Stimulated activated CD8-positive, alpha-beta memory T cell treated with anti-CD3 and anti-CD28 coated beads, Interleukin-15, amount 100 ng/mL, for 48 hours (primary cell): ENCODE results near the gene KRT6A.

Experiments
- DNase-seq, 2 donors: peaks; one replicate each; pipeline ENCODE4 v3.0.0-alpha.2; 2020; ENCODE audit warnings: low read depth in 2 of 2

KRT6A gene

DNA sequence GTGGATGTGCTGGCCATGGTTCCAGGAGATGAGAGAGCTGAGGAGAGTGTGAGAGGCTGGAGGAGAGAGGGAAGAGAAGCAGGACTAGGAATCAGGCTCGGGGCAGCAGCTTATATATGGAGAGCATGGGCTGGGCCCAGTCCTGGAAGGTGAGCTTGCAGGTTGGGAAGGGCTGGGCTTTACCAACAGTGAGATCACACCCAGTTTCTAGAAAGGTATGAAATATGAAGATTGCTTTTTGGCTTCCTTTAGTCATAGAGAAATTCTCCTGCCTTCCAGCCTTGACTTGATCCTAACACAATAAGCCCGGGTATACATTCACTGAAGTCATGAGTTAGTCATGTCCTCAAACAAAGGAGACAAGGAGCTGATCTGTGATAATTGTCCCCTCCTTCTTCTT, at the start of gene KRT6A:
Gene KRT6A (minus strand): TSS at position 86 of the 400 bp plus-strand sequence. CDS start 69 bp downstream, at position 17.
- no peak for DNase-seq

DNA sequence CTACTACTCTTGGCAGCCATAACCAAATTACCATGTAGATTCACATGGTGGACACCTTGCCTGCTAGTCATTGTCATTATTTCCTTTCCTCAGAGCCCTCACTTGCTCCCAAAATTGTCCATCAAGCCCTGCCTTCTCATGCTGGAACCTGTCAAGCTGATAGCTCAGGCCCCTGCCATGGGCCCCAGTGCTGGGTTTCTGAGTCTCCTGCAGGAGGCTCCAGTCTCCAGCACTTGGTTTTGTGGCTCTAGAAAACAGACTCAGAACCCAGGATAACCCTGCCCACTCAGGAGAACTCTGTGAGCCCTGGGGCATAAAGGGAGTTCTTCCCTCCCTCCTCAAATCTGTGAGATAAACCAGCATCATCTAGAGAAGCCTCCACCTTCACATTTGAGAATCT, 49.1 kb upstream of the KRT6A start:
- DNase-seq: no peak

DNA sequence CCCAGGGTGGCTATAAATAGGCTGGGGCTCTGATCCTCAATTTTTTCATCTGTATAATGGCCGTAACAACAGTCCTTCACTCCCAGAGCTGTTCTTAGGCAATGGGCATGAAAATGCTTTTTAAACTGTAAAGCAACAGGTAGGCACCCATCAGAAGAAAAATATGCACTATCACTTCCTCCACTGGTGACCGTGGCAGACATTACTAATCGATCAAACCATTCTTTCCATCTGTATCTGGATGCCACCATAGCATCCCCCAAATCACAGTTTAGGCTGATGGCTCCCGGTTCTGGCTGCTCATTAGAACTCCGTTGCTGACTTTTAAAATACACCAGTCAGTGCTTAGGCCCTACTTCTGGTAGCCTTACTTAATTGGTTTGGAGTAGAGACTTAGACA, 48.7 kb upstream of the KRT6A start:
- DNase-seq: no peak

DNA sequence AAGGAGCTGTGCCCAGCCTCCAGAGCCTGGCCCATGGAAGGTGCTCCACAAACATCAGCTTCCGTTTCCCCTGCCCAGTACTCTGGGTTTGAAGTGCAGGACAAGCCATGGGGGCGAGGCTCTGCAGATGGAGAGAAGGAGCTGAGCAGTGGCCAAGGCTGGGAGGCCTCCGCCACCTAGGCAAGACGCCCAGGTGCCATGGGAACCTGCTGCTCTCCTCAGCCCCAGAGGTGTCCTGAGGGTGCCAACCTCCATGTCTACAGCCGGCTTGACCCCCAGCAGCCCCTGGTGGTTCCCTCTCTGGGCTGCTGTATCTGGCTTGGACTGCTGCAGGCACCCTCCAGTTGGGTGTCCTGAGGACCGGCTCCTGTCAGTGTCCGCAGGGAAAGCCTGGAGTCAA, 47.5 kb upstream of the KRT6A start:
- no peak for DNase-seq

DNA sequence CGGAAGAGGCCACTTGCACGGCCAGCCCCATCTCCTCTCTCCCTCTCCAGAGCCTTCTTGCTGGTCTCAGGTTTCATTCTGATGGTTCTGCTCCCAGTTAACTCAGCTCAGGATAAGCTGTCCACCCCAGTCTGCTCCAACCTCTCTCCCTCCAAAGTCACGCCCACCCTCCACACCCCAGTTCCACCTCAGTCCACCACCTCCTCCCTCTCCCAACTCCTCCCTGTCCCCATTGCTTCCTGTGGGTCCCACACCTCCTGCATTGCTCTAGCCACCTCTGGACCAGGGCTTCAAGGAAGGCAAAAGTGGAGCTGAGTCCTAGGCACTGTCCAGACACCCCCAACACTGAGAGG, 46.7 kb upstream of the KRT6A start:
- no peak for DNase-seq

DNA sequence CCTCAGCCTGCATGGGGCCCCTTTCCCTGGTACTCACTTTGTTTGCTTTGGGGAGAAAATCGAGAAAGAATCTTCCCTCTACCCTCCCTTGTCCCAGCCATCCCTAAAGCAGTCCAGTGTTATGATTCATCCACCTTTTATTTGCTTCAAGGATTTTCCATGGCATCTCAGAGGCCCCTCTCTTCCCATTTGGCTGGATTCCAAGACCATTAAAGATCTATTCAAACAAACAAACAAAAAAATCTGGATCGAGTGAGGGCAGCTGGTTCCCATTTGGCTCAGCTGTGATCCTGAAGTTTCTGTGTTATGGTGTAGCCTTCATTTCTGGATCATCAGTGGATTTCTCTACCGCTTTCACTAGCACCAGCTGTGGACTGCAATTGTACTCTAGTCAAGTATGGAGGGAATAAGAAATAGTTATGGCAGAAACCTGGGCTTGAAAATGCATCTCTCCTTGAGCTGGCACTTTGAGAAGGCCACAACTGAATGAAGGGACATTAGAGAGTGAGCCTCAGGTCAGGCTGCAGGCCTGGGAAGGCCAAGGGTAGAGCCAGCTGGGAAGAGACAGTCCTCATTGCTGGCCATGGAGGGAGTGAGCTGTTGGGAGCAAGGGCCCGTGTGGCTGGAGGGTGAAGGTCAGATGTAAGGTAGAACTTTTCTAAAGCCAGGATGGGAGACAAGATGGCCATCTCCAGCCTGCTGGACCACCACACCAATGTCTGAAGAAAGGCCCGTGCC, 46.2 kb upstream of the KRT6A start:
- no peak for DNase-seq

DNA sequence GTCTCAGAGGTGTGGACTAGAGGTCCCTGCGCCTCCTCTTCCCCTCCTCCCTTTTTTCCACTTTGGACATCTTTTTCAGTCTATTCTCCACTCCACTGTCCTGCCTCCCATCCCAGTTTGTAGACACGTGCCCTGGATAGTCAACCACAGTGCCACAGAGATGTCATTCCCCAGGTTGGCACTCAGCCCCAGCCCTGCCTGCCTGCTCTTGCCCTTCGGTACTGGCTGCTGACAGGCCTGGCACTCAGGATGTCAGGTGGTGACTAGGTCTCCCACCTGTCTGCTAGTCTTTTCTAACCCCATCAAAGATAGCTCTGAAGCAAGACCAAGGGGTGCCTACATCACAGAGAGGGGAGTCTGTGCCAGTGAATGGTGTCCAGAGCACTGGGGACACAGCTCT, 44.0 kb upstream of the KRT6A start:
- DNase-seq: no peak

DNA sequence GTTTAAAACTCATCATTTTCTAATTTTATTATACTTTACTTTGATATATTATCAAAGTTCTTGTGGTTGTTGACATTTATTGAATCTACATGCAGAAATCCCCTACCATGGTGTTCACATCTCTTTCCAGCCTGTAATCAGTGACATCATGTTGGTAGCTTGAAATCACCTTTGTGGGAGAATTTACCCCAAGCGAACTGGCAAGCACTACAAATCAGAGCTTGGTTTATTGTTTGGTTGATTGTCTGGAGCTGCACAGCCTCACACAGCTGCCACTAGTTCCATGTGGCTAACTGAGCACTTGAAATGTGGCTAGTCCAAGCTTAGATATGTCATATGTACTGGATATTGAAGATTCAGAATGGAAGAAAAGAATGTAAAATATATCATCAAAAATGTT, 42.5 kb upstream of the KRT6A start:
- DNase-seq: no peak

DNA sequence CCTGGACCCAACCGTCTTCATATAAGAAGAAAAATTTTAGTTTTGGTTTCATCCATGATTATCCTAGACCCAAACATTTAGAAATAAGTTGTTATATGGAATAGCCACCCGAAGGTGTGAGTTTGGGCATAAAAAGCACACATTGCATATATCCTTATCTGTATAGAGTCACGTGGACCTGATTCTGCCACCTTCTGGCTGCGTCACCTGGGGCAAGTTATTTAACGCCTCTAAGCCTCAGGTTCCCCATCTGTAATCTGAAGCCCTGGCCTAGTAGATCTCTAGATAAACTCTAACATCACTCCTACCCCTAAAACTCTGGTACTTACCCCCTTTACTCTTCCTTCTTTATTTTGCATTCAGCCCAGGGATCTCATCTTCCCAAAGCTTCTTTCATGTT, 41.4 kb upstream of the KRT6A start:
- DNase-seq: no peak

DNA sequence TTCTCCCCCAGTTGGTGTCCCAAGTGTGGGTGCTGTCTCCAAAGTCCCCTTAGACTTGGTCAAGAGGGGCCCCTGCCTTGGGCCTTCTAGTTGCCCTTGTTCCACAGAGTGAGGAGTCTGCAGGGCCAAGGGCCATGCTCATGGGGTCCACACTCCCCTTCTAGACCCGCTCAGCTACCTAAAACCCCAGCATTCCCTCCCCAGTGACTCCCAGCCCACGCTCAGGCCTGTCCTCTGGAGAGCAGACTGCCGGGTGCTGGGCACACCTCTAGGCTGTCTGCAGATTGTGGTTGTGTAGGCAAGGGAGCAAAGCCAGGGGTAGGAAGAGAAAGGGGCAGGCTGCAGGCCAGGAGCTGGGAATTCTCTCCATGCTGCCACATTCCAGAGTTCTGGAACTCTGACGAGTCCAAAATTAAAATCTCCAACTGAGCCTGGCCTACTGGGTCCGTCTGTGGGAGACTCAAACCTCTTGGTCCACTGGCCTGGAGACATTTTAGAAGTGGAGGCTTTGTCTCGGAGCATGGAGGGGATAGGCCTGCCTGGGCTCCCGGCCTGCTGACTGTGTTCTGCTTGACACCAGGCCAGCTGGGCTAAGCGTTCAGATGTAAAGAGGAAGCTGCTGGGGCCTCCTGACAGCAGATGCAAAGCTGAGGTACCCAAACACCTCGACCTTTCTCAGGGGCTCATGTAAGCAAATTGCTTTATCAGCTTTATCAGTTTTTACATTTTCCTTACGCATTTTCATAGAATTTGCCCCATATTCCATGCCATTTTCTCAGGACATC, 40.8 kb upstream of the KRT6A start:
- no peak for DNase-seq

DNA sequence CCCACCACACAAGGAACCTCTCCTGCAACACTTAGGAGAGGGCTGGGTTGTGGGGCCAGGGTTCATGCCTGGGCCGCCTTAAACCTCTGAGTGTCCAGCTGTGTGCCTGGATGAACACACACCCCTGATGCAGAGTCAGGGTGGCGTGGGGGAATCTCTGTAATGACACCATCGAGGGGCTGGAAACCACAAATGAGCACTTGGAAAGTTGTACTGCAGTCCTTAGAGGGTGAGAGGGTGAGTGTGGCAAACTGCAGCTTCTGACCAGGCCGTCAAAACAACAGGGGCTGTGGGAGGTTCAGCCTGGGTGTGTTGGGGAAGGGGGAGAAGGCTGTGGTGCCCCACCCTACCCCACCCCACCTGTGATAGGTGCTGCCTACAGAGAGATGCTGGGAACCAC, 39.6 kb upstream of the KRT6A start:
- no peak for DNase-seq

DNA sequence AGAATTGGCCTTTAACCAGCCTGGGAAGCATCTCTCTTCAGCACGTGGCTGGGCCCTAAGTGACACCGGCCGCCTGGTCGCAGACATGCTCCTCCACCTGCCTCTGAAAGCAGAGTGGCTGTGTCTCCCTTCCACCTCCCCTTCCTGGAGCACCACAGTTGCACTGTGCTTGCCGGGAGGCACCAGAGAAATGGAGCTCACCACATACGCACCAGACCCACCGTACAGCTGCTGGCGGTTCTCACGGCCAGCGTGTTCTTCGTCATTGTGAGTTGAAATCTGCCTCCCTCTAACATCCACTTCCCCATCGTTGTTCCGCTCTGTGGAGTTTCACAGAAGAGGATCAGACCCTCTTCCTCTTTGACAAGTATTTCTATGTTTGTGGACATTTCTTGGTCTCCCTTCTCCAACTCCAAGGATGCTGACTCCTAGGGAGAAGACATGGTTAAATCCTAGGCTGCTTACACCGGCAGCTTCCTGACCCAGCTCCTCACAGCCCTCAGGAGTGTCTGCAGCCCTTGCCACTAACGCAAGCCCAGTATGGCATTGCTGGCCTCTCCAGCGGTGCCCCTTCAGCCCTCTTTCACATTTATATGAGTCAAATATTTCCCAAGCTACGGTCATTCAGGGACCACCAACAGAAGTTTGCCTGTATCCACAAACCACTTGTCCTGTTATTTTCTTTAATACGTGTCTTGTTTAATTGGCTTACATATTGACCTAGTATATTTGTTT, 38.7 kb upstream of the KRT6A start:
- no peak for DNase-seq

DNA sequence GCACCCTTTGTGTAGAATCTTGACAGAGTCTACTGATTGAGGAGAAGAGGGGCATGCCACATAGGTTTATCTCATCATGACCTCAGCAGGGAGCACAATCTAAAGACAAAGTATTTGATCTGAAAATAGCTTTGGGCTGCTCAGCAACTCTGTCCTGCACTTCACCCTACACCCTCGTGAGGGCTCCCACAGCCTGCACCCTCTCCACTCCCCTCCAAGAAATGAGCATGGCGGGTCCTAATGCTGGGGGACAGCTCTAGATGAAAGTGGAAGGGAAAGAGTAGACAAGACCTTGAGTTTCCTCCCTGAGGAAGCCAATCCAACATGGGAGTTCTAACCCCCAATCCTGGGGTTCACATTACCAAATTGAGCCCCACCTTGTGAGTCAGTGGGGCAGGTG, 37.8 kb upstream of the KRT6A start:
- DNase-seq: no peak

DNA sequence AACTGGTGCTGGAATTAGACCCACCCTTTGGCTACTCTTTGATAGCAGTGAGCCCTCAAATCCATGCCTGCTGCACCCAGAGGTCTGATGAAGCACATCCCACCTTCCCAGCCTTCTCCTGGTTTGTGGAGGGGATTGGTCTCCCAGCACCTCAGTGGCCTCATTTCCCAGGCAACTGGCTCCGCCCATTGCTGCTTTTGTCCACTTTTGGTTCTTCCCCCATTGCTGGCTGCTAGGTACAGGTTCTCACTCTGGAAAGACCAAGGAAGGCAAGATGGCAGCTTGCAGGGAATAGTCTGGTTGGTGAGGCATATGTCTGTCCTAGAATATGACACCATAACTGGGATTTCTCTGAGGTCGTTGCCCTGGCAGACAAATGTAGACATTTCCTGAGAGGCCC, 37.3 kb upstream of the KRT6A start:
- DNase-seq: no peak

DNA sequence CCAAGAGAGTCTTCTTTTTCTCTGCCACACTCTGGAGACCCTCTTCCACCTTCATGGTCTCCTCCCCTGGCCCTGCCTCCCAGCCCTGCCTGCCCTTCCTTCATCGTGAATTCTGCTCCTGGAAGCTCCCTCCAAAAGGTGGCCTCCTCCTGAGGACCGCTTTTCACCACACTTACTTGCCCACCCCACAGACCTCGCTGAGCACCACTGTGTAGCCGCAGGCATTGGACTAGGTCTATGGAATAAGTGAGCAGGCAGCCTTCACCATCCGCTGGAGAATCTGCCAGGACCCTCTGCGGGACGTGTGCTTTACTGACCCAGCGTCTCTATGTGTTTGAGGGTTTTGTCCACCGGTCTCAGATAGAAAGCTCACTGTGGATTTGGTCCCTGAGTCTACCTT, 36.8 kb upstream of the KRT6A start:
- DNase-seq: no peak

DNA sequence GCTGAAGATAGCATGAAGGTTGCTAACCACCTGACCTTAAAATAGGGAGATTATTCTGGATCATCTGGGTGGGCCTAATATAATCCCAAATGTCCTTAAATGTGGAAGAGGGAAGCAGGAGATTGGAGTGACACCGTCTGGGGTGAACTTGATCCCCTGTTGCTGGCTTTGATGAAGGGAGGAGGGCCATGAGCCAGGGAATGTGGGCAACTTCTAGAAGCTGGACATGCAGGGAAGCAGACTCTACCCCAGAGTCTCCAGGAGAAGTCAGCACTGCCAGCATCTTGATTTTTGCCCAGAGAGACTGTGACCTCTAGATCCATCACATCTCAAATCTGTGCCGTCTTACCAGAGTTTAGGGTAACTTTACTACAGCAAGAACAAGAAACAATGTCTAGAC, 36.4 kb upstream of the KRT6A start:
- DNase-seq: no peak

DNA sequence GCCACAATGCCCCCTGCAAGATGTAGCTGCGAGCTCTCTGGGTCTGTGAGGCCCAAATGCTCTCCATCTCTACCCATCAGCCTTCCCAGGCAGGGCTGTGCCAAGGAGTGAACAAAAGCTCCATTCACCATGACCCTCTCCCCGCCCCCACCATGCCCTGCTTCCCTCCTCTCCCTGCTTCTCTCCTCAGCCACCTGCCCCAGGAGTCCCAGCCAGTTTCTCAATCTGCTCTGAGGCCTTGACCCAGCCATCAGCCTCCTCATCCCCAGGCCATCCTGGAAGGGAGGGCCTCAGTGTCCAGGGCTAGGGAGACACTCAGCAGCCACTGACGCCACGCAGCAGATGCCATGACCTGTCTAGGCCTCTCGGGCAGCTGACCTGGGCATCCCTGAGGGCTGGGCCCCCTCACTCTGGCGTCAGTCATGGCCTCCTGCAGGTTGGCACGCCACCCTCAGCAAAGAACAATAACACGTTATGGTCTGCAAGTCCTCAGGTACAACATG, 35.6 kb upstream of the KRT6A start:
- no peak for DNase-seq

DNA sequence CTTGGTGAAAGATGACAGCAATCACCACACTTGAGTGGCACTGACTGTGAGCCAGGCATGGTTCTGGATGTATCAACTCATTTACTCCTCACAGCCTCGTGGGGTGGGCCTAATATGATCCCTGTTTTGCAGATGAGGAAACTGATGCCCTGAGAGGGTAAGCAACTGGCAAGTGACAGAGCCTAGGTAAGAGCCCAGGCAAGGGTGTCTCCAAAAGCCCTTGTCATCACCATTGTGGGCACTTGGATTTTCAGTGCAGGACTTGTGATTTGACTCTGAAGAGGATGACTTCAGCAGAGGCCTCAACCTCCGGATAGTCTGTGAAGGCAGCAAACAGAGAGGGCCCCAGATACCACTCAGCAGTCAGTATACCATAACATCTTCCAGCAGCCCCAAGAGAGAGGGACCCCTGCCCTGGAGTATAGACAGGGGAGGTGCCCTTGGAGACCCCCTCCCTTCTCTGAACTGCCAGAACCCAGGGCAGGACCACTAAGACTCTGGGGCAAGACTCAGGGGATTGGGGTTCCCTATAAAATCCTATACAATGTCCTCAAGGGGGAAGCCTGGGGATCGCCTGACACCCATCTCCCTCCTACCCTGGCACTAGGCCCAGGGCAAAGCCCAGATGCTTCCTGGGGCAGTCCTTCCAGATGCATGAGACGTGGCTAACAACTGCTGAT, 34.2 kb upstream of the KRT6A start:
- DNase-seq: no peak

DNA sequence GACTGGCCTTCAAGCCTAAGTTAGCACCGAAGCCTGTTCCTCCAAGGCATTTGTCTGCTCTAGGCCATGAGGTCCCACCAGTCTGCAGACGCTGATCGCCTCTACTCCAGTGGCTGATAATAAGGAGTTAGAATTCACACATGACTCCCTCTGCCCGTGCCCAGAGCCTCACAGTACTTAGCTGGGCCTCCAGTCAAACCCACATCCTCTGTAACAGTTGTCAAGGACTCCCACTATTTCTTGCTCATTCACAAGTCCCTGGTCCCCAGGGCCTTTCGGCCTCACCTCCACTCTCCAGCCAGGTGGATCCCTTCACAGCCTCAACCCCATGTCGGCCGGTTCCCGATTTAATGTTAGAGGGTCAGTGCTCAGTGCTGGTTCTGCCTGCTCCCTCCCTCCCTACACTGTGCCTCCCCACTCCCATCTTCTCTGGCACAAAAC, 33.5 kb upstream of the KRT6A start:
- no peak for DNase-seq

DNA sequence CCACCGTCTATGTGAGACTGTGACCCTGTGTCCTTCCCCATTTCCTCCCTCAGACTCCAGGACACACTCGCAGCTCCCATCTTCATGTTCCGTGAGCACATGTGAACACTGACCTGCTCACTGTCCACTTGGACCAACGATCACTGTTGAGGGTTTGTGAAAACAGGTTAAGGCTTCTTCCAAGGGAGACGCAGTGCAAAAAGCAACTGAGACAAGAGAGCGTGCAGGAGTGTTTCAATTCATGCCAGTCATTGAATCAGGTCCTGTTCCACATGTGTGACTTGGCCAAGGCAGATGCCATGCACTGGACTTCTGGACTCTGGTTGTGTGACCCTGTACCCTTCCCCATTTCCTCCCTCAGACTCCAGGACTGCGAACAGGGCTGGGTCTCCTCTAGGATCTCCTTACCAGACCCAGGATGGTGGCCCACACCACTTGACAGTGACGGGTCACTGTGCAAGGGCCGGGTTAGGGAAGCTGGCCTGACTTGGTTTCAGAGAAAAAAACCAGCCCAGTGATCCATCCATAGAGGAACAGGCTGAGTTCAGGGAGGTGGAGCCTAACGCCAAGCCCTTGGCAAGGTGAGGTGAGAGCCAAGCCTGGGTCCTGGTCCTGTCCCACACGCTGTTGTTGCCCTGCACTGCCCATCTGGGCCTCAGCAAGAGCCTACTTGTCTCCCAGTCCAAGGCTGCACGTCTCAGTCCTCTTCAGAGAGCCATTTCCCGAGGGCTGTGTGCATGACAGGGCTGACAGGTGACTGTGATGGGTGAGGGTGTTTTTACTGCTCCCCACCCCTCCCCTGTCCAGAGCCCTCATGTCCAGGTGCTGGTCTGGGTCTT, 32.8 kb upstream of the KRT6A start:
- DNase-seq: no peak
